Naive thymus-derived CD4-positive, alpha-beta T cell (primary cell): ENCODE data around the gene VPS11. TPM values are rescaled to one million over a fixed set of nuclear protein-coding genes. Genes with fewer than 3 reads are reported as not detected.
A peak's percentile ranks its signal among the peaks of the same experiment; 100 is the strongest.
"Not testable (repeated sequence)": the region's sequence is repeated elsewhere in the genome, so short reads cannot be mapped to it uniquely, and the experiment has no call there.

ENCODE experiments used
- ATAC-seq: fragments of 150-1000 bp; cut with Tn5 transposase; 2 replicates; pipeline ENCODE4 v1.10.0; 2021; ENCODE audit warnings: mild to moderate bottlenecking, moderate library complexity
- CTCF ChIA-PET: fragments of 350-600 bp; sonication (Branson Sonifier 250); formaldehyde crosslinking; loops from one replicate; lab custom pipeline; 2021; ENCODE audit warnings: antibody characterized with exemption; lab: Charles Lee
- POLR2A ChIA-PET: fragments of 350-600 bp; sonication (Branson Sonifier 250); formaldehyde crosslinking; loops from one replicate; lab custom pipeline; 2021; ENCODE audit warnings: antibody characterized with exemption, inconsistent platforms; lab: Charles Lee
- DNase-seq, 9 donors: peaks; one replicate each; pipeline versions ENCODE4 v3.0.0 to v3.0.0-alpha.2; 2020 to 2022; ENCODE audit warnings: mixed read lengths in 1 of 9
- H3K27ac ChIP-seq: one replicate; pipeline ENCODE4 v1.7.0; 2013; ENCODE audit warnings: mild to moderate bottlenecking, low read depth, low read length, moderate library complexity
- H3K27me3 ChIP-seq, 2 donors: one replicate each; pipeline ENCODE4 v1.7.0; 2013; ENCODE audit warnings: low read length in 2 of 2, mild to moderate bottlenecking in 2 of 2, moderate library complexity in 2 of 2; ENCODE audit not compliant: control insufficient read depth in 2 of 2, insufficient read depth in 2 of 2
- H3K36me3 ChIP-seq, 3 experiments: 1 replicate in 2 of 3; 2 replicates in 1 of 3; pipeline ENCODE4 v1.7.0; 2013; ENCODE audit warnings: low read length in 3 of 3, mild to moderate bottlenecking in 3 of 3, moderate library complexity in 1 of 3; ENCODE audit not compliant: insufficient read depth in 3 of 3, control insufficient read depth in 2 of 3
- H3K4me1 ChIP-seq, 2 donors: one replicate each; pipeline ENCODE4 v1.7.0; 2013; ENCODE audit warnings: low read length in 2 of 2, mild to moderate bottlenecking in 2 of 2, moderate library complexity in 1 of 2; ENCODE audit not compliant: control insufficient read depth in 2 of 2, insufficient read depth in 2 of 2
- H3K4me3 ChIP-seq: 2 replicates; pipeline ENCODE4 v1.7.0; 2013; ENCODE audit warnings: mild to moderate bottlenecking, low read length
- H3K9me3 ChIP-seq, 3 experiments: 1 replicate in 2 of 3; 2 replicates in 1 of 3; pipeline ENCODE4 v1.7.0; 2013; ENCODE audit warnings: low read length in 3 of 3; ENCODE audit not compliant: control insufficient read depth in 2 of 3
- H3K27ac Mint-ChIP-seq, 9 donors: one replicate each; pipeline ENCODE4 v1.8.0; 2020 to 2022; ENCODE audit warnings: mixed read lengths in 9 of 9, mild to moderate bottlenecking in 8 of 9, moderate library complexity in 5 of 9, inconsistent platforms in 2 of 9
- H3K27me3 Mint-ChIP-seq, 5 donors: one replicate each; pipeline ENCODE4 v1.8.0; 2021 to 2022; ENCODE audit warnings: mixed read lengths in 5 of 5, mild to moderate bottlenecking in 1 of 5
- H3K36me3 Mint-ChIP-seq, 5 donors: one replicate each; pipeline ENCODE4 v1.8.0; 2020 to 2022; ENCODE audit warnings: mixed read lengths in 5 of 5, mild to moderate bottlenecking in 3 of 5, inconsistent platforms in 1 of 5
- H3K4me1 Mint-ChIP-seq, 7 donors: one replicate each; pipeline ENCODE4 v1.8.0; 2020 to 2022; ENCODE audit warnings: mixed read lengths in 7 of 7, mild to moderate bottlenecking in 3 of 7, inconsistent platforms in 1 of 7
- H3K4me3 Mint-ChIP-seq, 10 donors: one replicate each; pipeline ENCODE4 v1.8.0; 2020 to 2022; ENCODE audit warnings: mild to moderate bottlenecking in 10 of 10, mixed read lengths in 10 of 10, moderate library complexity in 6 of 10, inconsistent platforms in 2 of 10
- H3K9me3 Mint-ChIP-seq, 11 donors: one replicate each; pipeline ENCODE4 v1.8.0; 2020 to 2022; ENCODE audit warnings: mixed read lengths in 11 of 11, mild to moderate bottlenecking in 4 of 11, inconsistent platforms in 1 of 11, moderate library complexity in 1 of 11
- intact Hi-C, 2 donors: fragments of 100-400 bp; cut with micrococcal nuclease; formaldehyde crosslinking; loops; one replicate each; pipeline ENCODE4 v1.15.1; 2023
- polyA plus RNA-seq, 2 donors: library from polyadenylated mRNA; unstranded; fragments of 300-500 nt; fragmentation: Illumina TruSeq; gene quantifications; one replicate each; pipeline ENCODE4 v1.2.3, GENCODE V29; 2021
- total RNA-seq, 6 experiments: library from RNA in 5 of 6; stranded (reverse) in 5 of 6; gene quantifications; 1 replicate in 5 of 6; 2 replicates in 1 of 6; pipeline ENCODE4 v1.2.3 and lab custom pipeline; 2021 to 2026

The VPS11 gene
- total and polyA plus RNA-seq, 7 experiments from 2014 or later: 39.0 to 73.9 (median 57.1) TPM

- Mint-ChIP-seq H3K4me3 (peak within 1 kb of the TSS; percentile 62 to 93 (median 82)), H3K4me1 (peaks cover 12 to 24% (median 17%) of the 10 kb centered on the region in 7 donors), H3K27me3 (no peaks in the 10 kb centered on the region), H3K27ac (peak within 1 kb of the TSS; percentile 59 to 93 (median 81)), H3K9me3 (no peaks in the 10 kb centered on the region), H3K36me3 (peaks cover 0 to 2% (median under 1%) of the 10 kb centered on the region in 5 donors)
- POLR2A ChIA-PET: interaction anchor here (0.6 to 5.6 kb wide), 9 partner anchors 9 to 241 kb away, joined by 3 to 67 read pairs (median 5); partner anchors contain the start of genes CENATAC, RPS25, TRAPPC4 and VPS11
- Histone ChIP-seq H3K4me3 (peak within 1 kb of the TSS; percentile 91), H3K36me3 (peaks cover 0 to 20% (median 3%) of the 10 kb centered on the region in 3 experiments), H3K27me3 (no peaks in the 10 kb centered on the region), H3K27ac (peak within 1 kb of the TSS; percentile 79), H3K9me3 (no peaks in the 10 kb centered on the region), H3K4me1 (peaks cover 0 to 10% of the 10 kb centered on the region in 2 donors)
- intact Hi-C loops: loop anchor here (1.0 to 2.0 kb wide), 13 partner anchors 12 to 175 kb away; partner anchors contain the start of genes CENATAC (in 2 of the 2), HMBS (in 2 of the 2), HYOU1 (in 2 of the 2) and RPS25 (in 2 of the 2)
- CTCF ChIA-PET: interaction anchor here (1.0 to 1.3 kb wide), 2 partner anchors 11 to 26 kb away, joined by 3 to 5 read pairs; partner anchors contain the start of genes HYOU1 and TRAPPC4
- peak; percentile 96 to 100 (median 98) for DNase-seq
- ATAC-seq: peak; percentile 97
Observed at GRCh38 chr11:119030329-119031047, 37.1 kb upstream of the VPS11 start, which contains the start of gene SLC37A4. Gene SLC37A4 (minus strand): TSS chr11:119030877.

- peak overlapping the region in 5 of 10 donors; percentile 13 to 81 (median 74) for H3K4me3 Mint-ChIP-seq
- POLR2A ChIA-PET: interaction anchor here (0.8 to 5.6 kb wide), 5 partner anchors 9 to 34 kb away, joined by 3 to 67 read pairs (median 5); partner anchors contain the start of genes CENATAC, RPS25 and TRAPPC4
- CTCF ChIA-PET: interaction anchor here (0.8 kb wide), 1 partner anchor 16 kb away, joined by 3 read pairs; no protein-coding TSS in a partner anchor
- ATAC-seq: no peak
- peaks cover 0 to 1% (median 0%) of the 10 kb centered on the region in 5 donors for H3K36me3 Mint-ChIP-seq
- Histone ChIP-seq H3K27me3 (no peaks in the 10 kb centered on the region), H3K9me3 (no peaks in the 10 kb centered on the region), H3K4me1 (peaks cover 0 to 10% of the 10 kb centered on the region in 2 donors), H3K27ac (no peak overlapping the region), H3K36me3 (peaks cover 0 to 13% (median 0%) of the 10 kb centered on the region in 3 experiments), H3K4me3 (no peak overlapping the region)
- H3K9me3 Mint-ChIP-seq: no peaks in the 10 kb centered on the region
- DNase-seq: no peak
- intact Hi-C loops: loop anchor here (2.0 kb wide), 4 partner anchors 35 to 75 kb away; partner anchors contain the start of genes HMBS (in 1 of the 2), UPK2 (in 1 of the 2) and VPS11 (in 1 of the 2)
- no peaks in the 10 kb centered on the region for H3K27me3 Mint-ChIP-seq
- H3K27ac Mint-ChIP-seq: peak overlapping the region in 3 of 9 donors; percentile 57 to 69 (median 64)
- peaks cover 12 to 22% (median 15%) of the 10 kb centered on the region in 7 donors for H3K4me1 Mint-ChIP-seq
Observed at GRCh38 chr11:119031912-119032280, 35.7 kb upstream of the VPS11 start.

GRCh38 chr11:119033421-119033820, 34.2 kb upstream of the VPS11 start:
- H3K4me3 Mint-ChIP-seq, H3K4me3 ChIP-seq, H3K36me3 Mint-ChIP-seq, DNase-seq, H3K9me3 Mint-ChIP-seq, H3K9me3 ChIP-seq, H3K27me3 ChIP-seq, H3K27ac Mint-ChIP-seq, CTCF ChIA-PET, ATAC-seq, H3K36me3 ChIP-seq, intact Hi-C loops, H3K27me3 Mint-ChIP-seq, H3K27ac ChIP-seq: not testable (repeated sequence)
- peaks cover 12 to 17% (median 15%) of the 10 kb centered on the region in 7 donors for H3K4me1 Mint-ChIP-seq
- peaks cover 0 to 10% of the 10 kb centered on the region in 2 donors for H3K4me1 ChIP-seq
- POLR2A ChIA-PET: interaction anchor here (0.8 to 1.7 kb wide), 2 partner anchors 9 to 10 kb away, joined by 3 to 4 read pairs; no protein-coding TSS in a partner anchor

GRCh38 chr11:119034813-119035212, 32.8 kb upstream of the VPS11 start:
- H3K4me1 ChIP-seq: peaks cover 0 to 2% of the 10 kb centered on the region in 2 donors
- no peak overlapping the region for H3K4me3 Mint-ChIP-seq
- peaks cover under 1 to 5% (median 3%) of the 10 kb centered on the region in 7 donors for H3K4me1 Mint-ChIP-seq
- ATAC-seq (no peak), DNase-seq (no peak)
- no peaks in the 10 kb centered on the region for H3K36me3 Mint-ChIP-seq
- no peak overlapping the region for H3K4me3 ChIP-seq
- no peaks in the 10 kb centered on the region for H3K9me3 Mint-ChIP-seq
- intact Hi-C loops: no loop called here
- H3K27ac ChIP-seq: no peak overlapping the region
- H3K9me3 ChIP-seq: no peaks in the 10 kb centered on the region
- no peaks in the 10 kb centered on the region for H3K27me3 ChIP-seq
- CTCF ChIA-PET: no interaction called here
- H3K36me3 ChIP-seq: peaks cover 0 to 3% (median 0%) of the 10 kb centered on the region in 3 experiments
- no peaks in the 10 kb centered on the region for H3K27me3 Mint-ChIP-seq
- H3K27ac Mint-ChIP-seq: no peak overlapping the region
- POLR2A ChIA-PET: interaction anchor here (1.2 to 1.7 kb wide), 3 partner anchors 11 to 50 kb away, joined by 3 to 5 read pairs (median 3); partner anchors contain the start of genes HMBS and TRAPPC4

GRCh38 chr11:119038884-119039283, 28.7 kb upstream of the VPS11 start:
- CTCF ChIA-PET: interaction anchor here (0.6 kb wide), 1 partner anchor 200 kb away, joined by 3 read pairs; no protein-coding TSS in a partner anchor
- H3K4me3 Mint-ChIP-seq: no peak overlapping the region
- no peaks in the 10 kb centered on the region for H3K27me3 Mint-ChIP-seq
- H3K27ac ChIP-seq: no peak overlapping the region
- DNase-seq (no peak), ATAC-seq (no peak)
- no peaks in the 10 kb centered on the region for H3K36me3 Mint-ChIP-seq
- H3K4me3 ChIP-seq: no peak overlapping the region
- no peaks in the 10 kb centered on the region for H3K4me1 ChIP-seq
- no peaks in the 10 kb centered on the region for H3K9me3 ChIP-seq
- intact Hi-C loops: no loop called here
- H3K36me3 ChIP-seq: no peaks in the 10 kb centered on the region
- H3K9me3 Mint-ChIP-seq: no peaks in the 10 kb centered on the region
- POLR2A ChIA-PET: interaction anchor here (1.3 kb wide), 1 partner anchor 18 kb away, joined by 3 read pairs; the partner anchor contains the start of gene HYOU1
- no peaks in the 10 kb centered on the region for H3K27me3 ChIP-seq
- no peak overlapping the region for H3K27ac Mint-ChIP-seq
- peaks cover 0 to 4% (median 0%) of the 10 kb centered on the region in 7 donors for H3K4me1 Mint-ChIP-seq

- H3K27ac Mint-ChIP-seq, CTCF ChIA-PET, H3K4me1 Mint-ChIP-seq, DNase-seq, H3K27ac ChIP-seq, H3K4me1 ChIP-seq, H3K36me3 Mint-ChIP-seq, H3K36me3 ChIP-seq, H3K4me3 Mint-ChIP-seq, intact Hi-C loops, H3K4me3 ChIP-seq, H3K9me3 Mint-ChIP-seq, ATAC-seq, H3K27me3 Mint-ChIP-seq, H3K27me3 ChIP-seq, H3K9me3 ChIP-seq: not testable (repeated sequence)
- POLR2A ChIA-PET: interaction anchor here (1.3 kb wide), 1 partner anchor 17 kb away, joined by 3 read pairs; the partner anchor contains the start of gene HYOU1
Observed at GRCh38 chr11:119039471-119039870, 28.1 kb upstream of the VPS11 start.
